ENCODE measurements around the gene KLHL14. TPM values are rescaled to one million over a fixed set of nuclear protein-coding genes. Genes with fewer than 3 reads are reported as not detected.
"Not testable (repeated sequence)": the region's sequence is repeated elsewhere in the genome, so short reads cannot be mapped to it uniquely, and the experiment has no call there.

KLHL14 gene
- total RNA-seq, 1 experiment from 2014 or later: not detected

DNA sequence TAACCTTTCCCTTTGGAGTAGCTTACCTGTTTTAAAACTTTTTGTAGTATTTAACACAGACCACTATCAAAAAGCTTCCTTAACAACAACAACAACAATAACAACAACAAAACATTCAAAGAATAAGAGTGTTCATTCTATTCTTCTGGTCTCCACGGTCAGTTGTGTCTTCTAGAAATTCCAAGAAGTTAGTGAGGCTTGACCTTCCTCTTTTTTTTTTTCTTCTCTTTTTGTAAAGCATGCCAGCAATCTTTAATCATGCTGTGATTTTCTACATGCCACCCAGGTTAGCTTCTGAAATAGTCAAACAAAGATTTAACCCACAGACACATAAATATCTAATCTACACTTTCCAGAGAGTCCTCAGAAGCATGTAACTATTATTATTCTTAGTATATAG is 28.4 kb upstream of the KLHL14 start (continued):
- TF ChIP-seq, protein P1, sequence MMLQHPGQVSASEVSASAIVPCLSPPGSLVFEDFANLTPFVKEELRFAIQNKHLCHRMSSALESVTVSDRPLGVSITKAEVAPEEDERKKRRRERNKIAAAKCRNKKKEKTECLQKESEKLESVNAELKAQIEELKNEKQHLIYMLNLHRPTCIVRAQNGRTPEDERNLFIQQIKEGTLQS (IDR thresholded peaks at IDR 0.05): no peak
- TF ChIP-seq CBX3 (IDR thresholded peaks at IDR 0.05; ENCODE audit: low read depth): no peak
- TF ChIP-seq POLR2A (IDR thresholded peaks at IDR 0.05; ENCODE audit: borderline replicate concordance, extremely low read depth, insufficient read depth, insufficient read length): no peak
- no peak for TF ChIP-seq ZFX (IDR thresholded peaks at IDR 0.05)

DNA sequence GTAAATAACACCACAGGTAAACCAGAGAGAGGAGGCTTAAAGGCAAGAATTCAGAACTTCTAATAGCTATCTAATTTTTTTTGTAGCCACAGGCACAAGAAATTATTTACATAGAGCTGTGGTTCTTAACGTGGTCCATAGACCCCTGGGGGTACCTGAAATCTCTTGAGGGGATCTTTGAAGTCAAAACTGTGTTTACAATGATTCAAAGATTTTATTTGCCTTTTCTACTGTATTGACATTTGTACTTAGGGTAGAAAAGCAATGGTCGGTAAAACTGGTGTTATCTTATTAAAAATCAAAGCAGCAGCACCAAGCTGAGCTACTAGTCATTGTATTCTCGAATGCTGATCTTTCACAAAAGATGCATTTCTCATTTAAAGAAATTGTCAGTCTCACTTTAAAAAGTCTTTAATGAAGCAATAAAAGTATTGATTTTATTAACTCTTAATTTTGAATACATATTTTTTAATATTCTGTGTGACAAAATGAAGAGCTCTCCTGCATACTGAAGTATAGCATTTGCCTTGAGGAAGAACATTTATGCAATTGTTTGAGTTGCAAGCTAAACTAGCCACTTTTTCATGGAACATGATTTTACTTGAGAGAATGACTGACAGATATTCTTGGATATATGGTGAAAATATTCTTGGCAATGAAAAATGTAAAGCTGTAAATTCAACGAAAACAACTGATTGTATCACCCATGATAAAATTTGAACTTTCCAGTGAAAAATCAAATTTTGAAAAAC is 25.6 kb upstream of the KLHL14 start:
- Histone ChIP-seq H3K36me3 (ENCODE audit: control insufficient read depth in 1 of 2, insufficient read depth in 2 of 2, low read length in 2 of 2) (no peaks in the 10 kb centered on the region), H3K27me3 (ENCODE audit: insufficient read depth, low read length) (no peaks in the 10 kb centered on the region; the same call in 1 of the 2 replicates), H3K79me2 (ENCODE audit: insufficient read depth, low read length) (no peaks in the 10 kb centered on the region), H2AFZ (ENCODE audit: low read depth, low read length, poor library complexity, severe bottlenecking) (no peak overlapping the region), H3K27ac (ENCODE audit: low read depth, low read length) (no peak overlapping the region), H3K4me1 (ENCODE audit: control insufficient read depth in 1 of 2, insufficient read depth in 2 of 2, low read length in 2 of 2) (no peaks in the 10 kb centered on the region), H3K9ac (ENCODE audit: low read length) (no peak overlapping the region), H3K9me2 (ENCODE audit: insufficient read depth) (no peaks in the 10 kb centered on the region), H4K20me1 (ENCODE audit: insufficient read depth) (no peaks in the 10 kb centered on the region), H3K4me3 (replicated peaks in 1 of 2; ENCODE audit: low read depth in 1 of 2, low read length in 2 of 2) (no peak overlapping the region), H3K4me2 (ENCODE audit: low read length) (no peak overlapping the region), H3K9me3 (ENCODE audit: control insufficient read depth in 1 of 2, insufficient read depth in 1 of 2, low read depth in 1 of 2, low read length in 2 of 2) (no peaks in the 10 kb centered on the region)
- ChIA-PET RAD21 (ENCODE audit: low non-redundant PET in 1 of 2, low total read pairs in 2 of 2, uncharacterized antibody in 2 of 2, unreplicated experiment in 2 of 2) (no interaction called here), POLR2A (no interaction called here), CTCF (no interaction called here)
- DNase-seq (ENCODE audit: low read depth, low spot score) (no peak), ATAC-seq (no peak)
- no TSS peak for BruUV-seq (replicated peaks)
- no peak for TF ChIP-seq POLR2AphosphoS5 (IDR thresholded peaks at IDR 0.05; ENCODE audit: low read depth, low read length)
- TF ChIP-seq, protein P2, sequence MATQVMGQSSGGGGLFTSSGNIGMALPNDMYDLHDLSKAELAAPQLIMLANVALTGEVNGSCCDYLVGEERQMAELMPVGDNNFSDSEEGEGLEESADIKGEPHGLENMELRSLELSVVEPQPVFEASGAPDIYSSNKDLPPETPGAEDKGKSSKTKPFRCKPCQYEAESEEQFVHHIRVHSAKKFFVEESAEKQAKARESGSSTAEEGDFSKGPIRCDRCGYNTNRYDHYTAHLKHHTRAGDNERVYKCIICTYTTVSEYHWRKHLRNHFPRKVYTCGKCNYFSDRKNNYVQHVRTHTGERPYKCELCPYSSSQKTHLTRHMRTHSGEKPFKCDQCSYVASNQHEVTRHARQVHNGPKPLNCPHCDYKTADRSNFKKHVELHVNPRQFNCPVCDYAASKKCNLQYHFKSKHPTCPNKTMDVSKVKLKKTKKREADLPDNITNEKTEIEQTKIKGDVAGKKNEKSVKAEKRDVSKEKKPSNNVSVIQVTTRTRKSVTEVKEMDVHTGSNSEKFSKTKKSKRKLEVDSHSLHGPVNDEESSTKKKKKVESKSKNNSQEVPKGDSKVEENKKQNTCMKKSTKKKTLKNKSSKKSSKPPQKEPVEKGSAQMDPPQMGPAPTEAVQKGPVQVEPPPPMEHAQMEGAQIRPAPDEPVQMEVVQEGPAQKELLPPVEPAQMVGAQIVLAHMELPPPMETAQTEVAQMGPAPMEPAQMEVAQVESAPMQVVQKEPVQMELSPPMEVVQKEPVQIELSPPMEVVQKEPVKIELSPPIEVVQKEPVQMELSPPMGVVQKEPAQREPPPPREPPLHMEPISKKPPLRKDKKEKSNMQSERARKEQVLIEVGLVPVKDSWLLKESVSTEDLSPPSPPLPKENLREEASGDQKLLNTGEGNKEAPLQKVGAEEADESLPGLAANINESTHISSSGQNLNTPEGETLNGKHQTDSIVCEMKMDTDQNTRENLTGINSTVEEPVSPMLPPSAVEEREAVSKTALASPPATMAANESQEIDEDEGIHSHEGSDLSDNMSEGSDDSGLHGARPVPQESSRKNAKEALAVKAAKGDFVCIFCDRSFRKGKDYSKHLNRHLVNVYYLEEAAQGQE (IDR thresholded peaks at IDR 0.05; ENCODE audit: low read depth): no peak
- no peak for TF ChIP-seq SRF (IDR thresholded peaks at IDR 0.05; ENCODE audit: low read depth)
- no peak for TF ChIP-seq CEBPB (IDR thresholded peaks at IDR 0.05; ENCODE audit: low read depth)
- no peak for TF ChIP-seq ZNF274 (IDR thresholded peaks at IDR 0.05; ENCODE audit: low read depth, low read length)
- TF ChIP-seq ELF1 (IDR thresholded peaks at IDR 0.05; ENCODE audit: borderline replicate concordance, low read depth): no peak
- no peak for TF ChIP-seq EZH2 (IDR thresholded peaks at IDR 0.05)
- TF ChIP-seq CBX3 (IDR thresholded peaks at IDR 0.05; ENCODE audit: low read depth): no peak
- intact Hi-C loops (cut with micrococcal nuclease): no loop called here

- H3K36me3 ChIP-seq (ENCODE audit: control insufficient read depth in 1 of 2, insufficient read depth in 2 of 2, low read length in 2 of 2); H3K27me3 ChIP-seq (ENCODE audit: insufficient read depth, low read length); H3K27ac ChIP-seq (ENCODE audit: low read depth, low read length); ATAC-seq; H3K79me2 ChIP-seq (ENCODE audit: insufficient read depth, low read length); intact Hi-C loops (cut with micrococcal nuclease); H3K9me2 ChIP-seq (ENCODE audit: insufficient read depth); CTCF ChIA-PET; H2AFZ ChIP-seq (ENCODE audit: low read depth, low read length, poor library complexity, severe bottlenecking); POLR2A ChIA-PET; RAD21 ChIA-PET (ENCODE audit: low non-redundant PET in 1 of 2, low total read pairs in 2 of 2, uncharacterized antibody in 2 of 2, unreplicated experiment in 2 of 2); H4K20me1 ChIP-seq (ENCODE audit: insufficient read depth); H3K4me2 ChIP-seq (ENCODE audit: low read length); H3K4me1 ChIP-seq (ENCODE audit: control insufficient read depth in 1 of 2, insufficient read depth in 2 of 2, low read length in 2 of 2); H3K4me3 ChIP-seq (replicated peaks in 1 of 2; ENCODE audit: low read depth in 1 of 2, low read length in 2 of 2); H3K9ac ChIP-seq (ENCODE audit: low read length); BruUV-seq (replicated peaks); H3K9me3 ChIP-seq (ENCODE audit: control insufficient read depth in 1 of 2, insufficient read depth in 1 of 2, low read depth in 1 of 2, low read length in 2 of 2); DNase-seq (ENCODE audit: low read depth, low spot score): not testable (repeated sequence)
Measured at GRCh38 chr18:32794667-32795066, 21.8 kb upstream of the KLHL14 start.
